ENCODE results near the gene DDX47. TPM values are rescaled to one million over a fixed set of nuclear protein-coding genes. Genes with fewer than 3 reads are reported as not detected.

The DDX47 gene
- total and polyA plus RNA-seq, 2 experiments from 2014 or later = 42.0 to 67.6 TPM

DNA sequence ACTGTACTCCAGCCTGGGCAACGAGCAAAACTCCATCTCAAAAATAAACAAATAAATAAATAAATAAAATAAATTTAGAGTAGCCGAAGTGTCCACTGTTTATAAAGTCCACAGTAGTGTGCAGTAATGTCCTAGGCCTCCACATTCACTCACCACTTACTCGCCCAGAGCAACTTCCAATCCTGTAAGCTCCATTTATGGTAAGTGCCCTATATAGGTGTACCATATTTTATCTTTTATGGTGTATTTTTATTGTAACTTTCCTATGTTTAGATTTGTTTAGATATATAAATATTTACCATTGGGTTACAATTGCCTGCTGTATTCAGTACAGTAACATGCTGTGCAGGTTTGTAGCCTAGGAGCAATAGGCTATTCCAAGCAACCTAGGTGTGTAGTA, 40.3 kb downstream of the DDX47 start:
- Histone ChIP-seq H3K9me3 (ENCODE audit: low read depth) (no peaks in the 10 kb centered on the region), H3K36me3 (no peaks in the 10 kb centered on the region), H3K27ac (no peak overlapping the region), H3K27me3 (no peaks in the 10 kb centered on the region), H3K4me3 (no peak overlapping the region), H3K4me1 (ENCODE audit: low read depth) (no peaks in the 10 kb centered on the region)
- TF ChIP-seq, protein P1, sequence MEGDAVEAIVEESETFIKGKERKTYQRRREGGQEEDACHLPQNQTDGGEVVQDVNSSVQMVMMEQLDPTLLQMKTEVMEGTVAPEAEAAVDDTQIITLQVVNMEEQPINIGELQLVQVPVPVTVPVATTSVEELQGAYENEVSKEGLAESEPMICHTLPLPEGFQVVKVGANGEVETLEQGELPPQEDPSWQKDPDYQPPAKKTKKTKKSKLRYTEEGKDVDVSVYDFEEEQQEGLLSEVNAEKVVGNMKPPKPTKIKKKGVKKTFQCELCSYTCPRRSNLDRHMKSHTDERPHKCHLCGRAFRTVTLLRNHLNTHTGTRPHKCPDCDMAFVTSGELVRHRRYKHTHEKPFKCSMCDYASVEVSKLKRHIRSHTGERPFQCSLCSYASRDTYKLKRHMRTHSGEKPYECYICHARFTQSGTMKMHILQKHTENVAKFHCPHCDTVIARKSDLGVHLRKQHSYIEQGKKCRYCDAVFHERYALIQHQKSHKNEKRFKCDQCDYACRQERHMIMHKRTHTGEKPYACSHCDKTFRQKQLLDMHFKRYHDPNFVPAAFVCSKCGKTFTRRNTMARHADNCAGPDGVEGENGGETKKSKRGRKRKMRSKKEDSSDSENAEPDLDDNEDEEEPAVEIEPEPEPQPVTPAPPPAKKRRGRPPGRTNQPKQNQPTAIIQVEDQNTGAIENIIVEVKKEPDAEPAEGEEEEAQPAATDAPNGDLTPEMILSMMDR (IDR thresholded peaks at IDR 0.05; ENCODE audit: low read depth, low read length) = no peak
- DNase-seq (ENCODE audit: low read depth in 1 of 2, low spot score in 1 of 2) = no peak

DNA sequence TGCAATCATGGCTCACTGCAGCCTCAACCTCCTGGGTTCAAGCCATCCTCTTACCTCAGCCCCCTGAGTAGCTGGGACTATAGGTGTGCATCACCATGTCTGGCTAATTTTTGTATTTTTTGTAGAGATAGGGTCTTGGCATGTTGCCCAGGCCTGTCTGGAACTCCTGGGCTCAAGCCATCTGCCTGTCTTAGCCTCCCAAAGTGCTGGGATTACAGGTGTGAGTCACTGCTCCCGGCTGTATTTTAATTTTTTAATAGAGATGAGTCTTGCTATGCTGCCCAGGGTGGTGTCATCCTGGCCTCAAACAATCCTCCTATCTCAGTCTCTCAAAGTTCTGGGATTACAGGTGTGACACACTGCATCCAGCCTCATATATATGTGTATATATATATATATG, 46.5 kb downstream of the DDX47 start:
- Histone ChIP-seq H3K9me3 (ENCODE audit: low read depth) (no peaks in the 10 kb centered on the region), H3K27me3 (no peaks in the 10 kb centered on the region), H3K4me3 (no peak overlapping the region), H3K27ac (no peak overlapping the region), H3K4me1 (ENCODE audit: low read depth) (no peaks in the 10 kb centered on the region), H3K36me3 (no peaks in the 10 kb centered on the region)
- DNase-seq (ENCODE audit: low read depth in 1 of 2, low spot score in 1 of 2) = no peak
- TF ChIP-seq, protein P1 (IDR thresholded peaks at IDR 0.05; ENCODE audit: low read depth, low read length) = no peak

DNA sequence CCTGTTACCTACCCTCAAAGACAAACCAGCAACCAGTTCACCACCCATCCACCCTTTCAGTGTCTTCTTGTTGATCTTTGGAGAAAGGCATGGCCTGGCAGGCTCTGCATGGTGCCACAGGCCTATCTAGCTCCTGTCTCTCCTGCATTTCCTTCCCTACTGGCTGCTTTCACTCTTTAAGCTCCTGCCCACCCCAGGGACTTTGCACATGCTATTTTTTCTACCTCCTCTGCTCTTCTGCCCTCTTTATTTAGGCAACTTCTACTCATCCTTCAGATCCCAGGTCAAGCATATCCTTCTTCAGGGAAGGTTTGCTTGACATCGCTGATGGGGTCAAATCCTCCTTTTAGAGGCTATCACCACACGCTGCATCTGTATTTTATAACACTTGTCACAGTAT, 51.1 kb downstream of the DDX47 start:
- no peak for DNase-seq (ENCODE audit: low read depth in 1 of 2, low spot score in 1 of 2)
- H3K4me1 ChIP-seq (ENCODE audit: low read depth) = no peaks in the 10 kb centered on the region
- no peaks in the 10 kb centered on the region for H3K36me3 ChIP-seq
- no peak overlapping the region for H3K4me3 ChIP-seq
- H3K9me3 ChIP-seq (ENCODE audit: low read depth) = no peaks in the 10 kb centered on the region
- TF ChIP-seq, protein P1 (IDR thresholded peaks at IDR 0.05; ENCODE audit: low read depth, low read length) = no peak
- no peaks in the 10 kb centered on the region for H3K27me3 ChIP-seq
- no peak overlapping the region for H3K27ac ChIP-seq

DNA sequence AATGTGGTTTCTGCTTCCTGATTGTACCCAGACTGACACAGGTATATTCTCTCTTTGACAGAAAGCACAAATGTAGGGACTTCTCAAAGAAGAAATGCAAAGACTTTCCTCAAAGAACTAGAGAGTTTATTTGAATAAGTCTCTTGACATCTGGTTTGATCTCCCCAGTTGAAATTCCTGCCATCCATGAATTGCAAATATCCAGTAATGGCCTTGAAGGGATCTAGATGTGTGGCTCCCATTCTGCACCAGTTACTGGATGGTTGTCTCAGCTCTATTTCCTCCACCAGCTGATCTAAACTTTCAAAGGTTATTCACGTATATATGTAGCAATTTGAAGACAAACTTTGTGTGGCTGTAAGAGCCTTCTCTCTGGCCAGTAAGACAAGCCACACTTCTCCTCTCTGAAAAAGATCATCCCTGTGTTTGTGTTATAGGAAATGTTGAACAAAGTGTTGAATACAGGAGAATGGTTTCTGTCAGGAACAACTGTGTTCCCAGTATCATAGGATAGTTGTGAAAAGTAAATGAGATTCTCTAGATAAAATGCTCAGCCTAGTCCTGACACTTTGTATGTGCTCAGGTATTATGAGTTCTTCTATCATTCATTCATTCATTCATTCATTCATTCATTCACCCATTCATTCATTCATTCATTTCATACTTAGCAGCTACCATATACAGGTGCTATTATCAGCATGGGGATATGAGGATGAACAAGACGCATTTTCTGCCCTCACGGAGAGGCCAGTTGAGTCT, 55.5 kb downstream of the DDX47 start:
- H3K27me3 ChIP-seq = no peaks in the 10 kb centered on the region
- no peak overlapping the region for H3K4me3 ChIP-seq
- no peaks in the 10 kb centered on the region for H3K9me3 ChIP-seq (ENCODE audit: low read depth)
- no peak overlapping the region for H3K27ac ChIP-seq
- no peaks in the 10 kb centered on the region for H3K4me1 ChIP-seq (ENCODE audit: low read depth)
- H3K36me3 ChIP-seq = no peaks in the 10 kb centered on the region
- TF ChIP-seq, protein P1 (IDR thresholded peaks at IDR 0.05; ENCODE audit: low read depth, low read length) = no peak
- no peak for DNase-seq (ENCODE audit: low read depth in 1 of 2, low spot score in 1 of 2)

DNA sequence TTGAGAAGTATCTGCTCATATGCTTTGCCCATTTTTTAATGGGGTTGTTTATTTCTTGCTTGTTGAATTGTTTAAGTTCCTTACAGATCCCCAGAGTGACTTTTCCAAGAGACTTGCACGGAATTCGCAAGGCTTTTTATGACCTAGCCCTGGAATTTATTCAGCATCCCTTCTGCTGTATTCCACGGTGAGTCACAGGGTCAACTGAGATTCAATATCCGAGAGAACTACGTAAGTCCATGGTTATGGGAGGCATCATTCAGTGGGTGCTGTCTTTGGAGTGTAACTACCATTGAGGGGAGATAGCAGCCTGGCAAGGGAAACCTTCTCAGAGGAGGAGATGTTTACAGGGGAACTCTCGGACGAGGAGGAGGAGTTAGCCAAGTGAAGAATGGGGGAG, 57.3 kb downstream of the DDX47 start:
- no peak overlapping the region for H3K4me3 ChIP-seq
- H3K9me3 ChIP-seq (ENCODE audit: low read depth) = no peaks in the 10 kb centered on the region
- H3K27me3 ChIP-seq = no peaks in the 10 kb centered on the region
- TF ChIP-seq, protein P1 (IDR thresholded peaks at IDR 0.05; ENCODE audit: low read depth, low read length) = no peak
- H3K4me1 ChIP-seq (ENCODE audit: low read depth) = peaks cover 7% of the 10 kb centered on the region
- peak in 1 of 2 donors; percentile 76 for DNase-seq (ENCODE audit: low read depth in 1 of 2, low spot score in 1 of 2)
- no peak overlapping the region for H3K27ac ChIP-seq
- no peaks in the 10 kb centered on the region for H3K36me3 ChIP-seq
